Measurements from ENCODE around the gene VGLL4. TPM values are rescaled to one million over a fixed set of nuclear protein-coding genes. Genes with fewer than 3 reads are reported as not detected.

Gene VGLL4
- total RNA-seq, 1 experiment from 2014 or later, result 46.1 TPM

GRCh38 chr3:11523572-11524101 is 120.1 kb downstream of the VGLL4 start:
- POLR2A ChIA-PET, result interaction anchor here (0.5 kb wide), 1 partner anchor 15 kb away, joined by 3 read pairs; no protein-coding TSS in a partner anchor
- DNase-seq, result no peak
- H3K9me3 ChIP-seq, result no peaks in the 10 kb centered on the region
- Mint-ChIP-seq H3K27me3 (ENCODE audit: insufficient read depth, unreplicated experiment) (no peaks in the 10 kb centered on the region), H3K4me1 (ENCODE audit: low read depth, unreplicated experiment) (no peaks in the 10 kb centered on the region), H3K4me3 (ENCODE audit: unreplicated experiment) (no peak overlapping the region), H3K27ac (ENCODE audit: unreplicated experiment) (no peak overlapping the region), H3K9me3 (ENCODE audit: unreplicated experiment) (no peaks in the 10 kb centered on the region), H3K36me3 (ENCODE audit: insufficient read depth, unreplicated experiment) (peaks cover 9% of the 10 kb centered on the region)
- no peak overlapping the region for H3K4me3 ChIP-seq (ENCODE audit: low read depth, low read length)
- no TSS peak for BruUV-seq (replicated peaks)
- no peak for TF ChIP-seq CTCF (IDR thresholded peaks at IDR 0.05; ENCODE audit: insufficient read depth in 1 of 2, low read depth in 1 of 2, low read length in 1 of 2, severe bottlenecking in 1 of 2, unreplicated experiment in 1 of 2)
- no peaks in the 10 kb centered on the region for H3K4me1 ChIP-seq
- H3K36me3 ChIP-seq (ENCODE audit: control insufficient read depth, insufficient read depth, low read length), result no peaks in the 10 kb centered on the region
- no peaks in the 10 kb centered on the region for H3K27me3 ChIP-seq (replicated peaks; ENCODE audit: control insufficient read depth, insufficient read depth, low read length)
- CTCF ChIA-PET, result no interaction called here
- intact Hi-C loops (cut with micrococcal nuclease; ENCODE audit: unreplicated experiment), result no loop called here

- H3K27me3 ChIP-seq (replicated peaks; ENCODE audit: control insufficient read depth, insufficient read depth, low read length), result no peaks in the 10 kb centered on the region
- Mint-ChIP-seq H3K4me3 (ENCODE audit: unreplicated experiment) (no peak overlapping the region), H3K4me1 (ENCODE audit: low read depth, unreplicated experiment) (no peaks in the 10 kb centered on the region)
Measured at GRCh38 chr3:11522953-11523571, 120.7 kb downstream of the VGLL4 start.

GRCh38 chr3:11522398-11522715 is 121.4 kb downstream of the VGLL4 start:
- no peaks in the 10 kb centered on the region for H3K9me3 Mint-ChIP-seq (ENCODE audit: unreplicated experiment)
- H3K4me3 ChIP-seq (ENCODE audit: low read depth, low read length), result no peak overlapping the region
- intact Hi-C loops (cut with micrococcal nuclease; ENCODE audit: unreplicated experiment), result no loop called here
- peaks cover 9% of the 10 kb centered on the region for H3K36me3 Mint-ChIP-seq (ENCODE audit: insufficient read depth, unreplicated experiment)
- DNase-seq, result no peak
- no peak overlapping the region for H3K4me3 Mint-ChIP-seq (ENCODE audit: unreplicated experiment)
- BruUV-seq (replicated peaks), result no TSS peak
- peaks cover 5% of the 10 kb centered on the region for H3K4me1 Mint-ChIP-seq (ENCODE audit: low read depth, unreplicated experiment)
- no peaks in the 10 kb centered on the region for H3K27me3 Mint-ChIP-seq (ENCODE audit: insufficient read depth, unreplicated experiment)
- no peaks in the 10 kb centered on the region for H3K36me3 ChIP-seq (ENCODE audit: control insufficient read depth, insufficient read depth, low read length)
- no peak overlapping the region for H3K27ac Mint-ChIP-seq (ENCODE audit: unreplicated experiment)
- H3K27me3 ChIP-seq (replicated peaks; ENCODE audit: control insufficient read depth, insufficient read depth, low read length), result no peaks in the 10 kb centered on the region
- ChIA-PET CTCF (no interaction called here), POLR2A (no interaction called here)
- no peak for TF ChIP-seq CTCF (IDR thresholded peaks at IDR 0.05; ENCODE audit: insufficient read depth in 1 of 2, low read depth in 1 of 2, low read length in 1 of 2, severe bottlenecking in 1 of 2, unreplicated experiment in 1 of 2)
- H3K4me1 ChIP-seq, result no peaks in the 10 kb centered on the region
- no peaks in the 10 kb centered on the region for H3K9me3 ChIP-seq

More at GRCh38 chr3:11522953-11523571, 120.7 kb downstream of the VGLL4 start:
- Histone ChIP-seq H3K9me3 (no peaks in the 10 kb centered on the region), H3K36me3 (ENCODE audit: control insufficient read depth, insufficient read depth, low read length) (no peaks in the 10 kb centered on the region), H3K4me1 (no peaks in the 10 kb centered on the region), H3K4me3 (ENCODE audit: low read depth, low read length) (no peak overlapping the region)
- no peak for DNase-seq
- intact Hi-C loops (cut with micrococcal nuclease; ENCODE audit: unreplicated experiment), result no loop called here
- TF ChIP-seq CTCF (IDR thresholded peaks at IDR 0.05; ENCODE audit: insufficient read depth in 1 of 2, low read depth in 1 of 2, low read length in 1 of 2, severe bottlenecking in 1 of 2, unreplicated experiment in 1 of 2), result no peak
- no TSS peak for BruUV-seq (replicated peaks)
- no peak overlapping the region for H3K27ac Mint-ChIP-seq (ENCODE audit: unreplicated experiment)
- CTCF ChIA-PET, result no interaction called here
- H3K27me3 Mint-ChIP-seq (ENCODE audit: insufficient read depth, unreplicated experiment), result no peaks in the 10 kb centered on the region
- POLR2A ChIA-PET, result no interaction called here
- peaks cover 9% of the 10 kb centered on the region for H3K36me3 Mint-ChIP-seq (ENCODE audit: insufficient read depth, unreplicated experiment)
- H3K9me3 Mint-ChIP-seq (ENCODE audit: unreplicated experiment), result no peaks in the 10 kb centered on the region

All from Caco-2 (cell line).